SW 1271 (cell line): ENCODE measurements around the gene SKAP1.

Source experiments
- DNase-seq, 2 experiments: peaks; one replicate each; lab custom pipeline; 2025; lab: John Stamatoyannopoulos, UW

The SKAP1 gene

GRCh38 chr17:48244814-48245213 is 185.2 kb downstream of the SKAP1 start:
- DNase-seq = no peak

GRCh38 chr17:48244121-48244711 is 185.8 kb downstream of the SKAP1 start:
- peak in 1 of 2 experiments; percentile 37 for DNase-seq

GRCh38 chr17:48241770-48242497 is 188.1 kb downstream of the SKAP1 start:
- no peak for DNase-seq

GRCh38 chr17:48241131-48241591 is 188.9 kb downstream of the SKAP1 start:
- DNase-seq = peak in 1 of 2 experiments; percentile 72

GRCh38 chr17:48240562-48241130 is 189.4 kb downstream of the SKAP1 start:
- peak in 1 of 2 experiments; percentile 40 for DNase-seq

- DNase-seq = no peak
Measured at GRCh38 chr17:48240122-48240521, 189.9 kb downstream of the SKAP1 start.

GRCh38 chr17:48239603-48239995 is 190.4 kb downstream of the SKAP1 start:
- no peak for DNase-seq

- DNase-seq = no peak
Measured at GRCh38 chr17:48238933-48239602, 190.9 kb downstream of the SKAP1 start.

GRCh38 chr17:48237456-48237855 is 192.6 kb downstream of the SKAP1 start:
- DNase-seq = no peak

- DNase-seq = peak; percentile 80 to 88
Measured at GRCh38 chr17:48236681-48237134, 193.3 kb downstream of the SKAP1 start.

- DNase-seq = no peak
Measured at GRCh38 chr17:48234922-48235321, 195.1 kb downstream of the SKAP1 start.

GRCh38 chr17:48231995-48232959 is 197.7 kb downstream of the SKAP1 start:
- no peak for DNase-seq

GRCh38 chr17:48229936-48230335 is 200.1 kb downstream of the SKAP1 start:
- DNase-seq = no peak

GRCh38 chr17:48228720-48229119 is 201.3 kb downstream of the SKAP1 start:
- no peak for DNase-seq

- no peak for DNase-seq
Measured at GRCh38 chr17:48225725-48226567, 204.1 kb downstream of the SKAP1 start.

GRCh38 chr17:48223945-48224344 is 206.1 kb downstream of the SKAP1 start:
- DNase-seq = no peak

- DNase-seq = no peak
Measured at GRCh38 chr17:48219617-48220016, 210.4 kb downstream of the SKAP1 start.

GRCh38 chr17:48215583-48216139 is 214.4 kb downstream of the SKAP1 start:
- DNase-seq = peak; percentile 9 to 67

GRCh38 chr17:48213797-48214196 is 216.2 kb downstream of the SKAP1 start:
- DNase-seq = no peak

- DNase-seq = no peak
Measured at GRCh38 chr17:48211787-48212186, 218.2 kb downstream of the SKAP1 start.
